ENCODE measurements around the gene SLC9B2. TPM values are rescaled to one million over a fixed set of nuclear protein-coding genes. Genes with fewer than 3 reads are reported as not detected.

Gene SLC9B2
- total and polyA plus RNA-seq, 2 experiments from 2014 or later, result 4.4 to 13.0 TPM

DNA sequence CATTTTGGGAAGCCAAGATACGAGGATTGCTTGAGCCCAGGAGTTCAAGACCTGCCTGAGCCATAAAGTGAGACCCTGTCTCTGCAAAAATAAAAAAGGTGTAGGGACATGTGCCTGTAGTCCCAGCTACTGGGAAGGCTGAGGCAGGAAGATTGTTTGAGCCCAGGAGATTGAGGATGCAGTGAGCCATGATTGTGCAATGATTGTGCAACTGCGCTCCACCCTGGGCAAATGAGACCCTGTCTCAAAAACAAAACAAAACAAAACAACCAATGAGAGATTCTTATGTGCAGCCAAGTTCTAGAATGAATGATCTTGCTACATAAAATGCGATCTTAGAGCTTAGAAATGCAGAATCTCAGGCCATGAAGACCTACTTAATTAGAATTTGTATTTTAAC lies 22.5 kb downstream of the SLC9B2 start (continued):
- TF ChIP-seq, protein P1, sequence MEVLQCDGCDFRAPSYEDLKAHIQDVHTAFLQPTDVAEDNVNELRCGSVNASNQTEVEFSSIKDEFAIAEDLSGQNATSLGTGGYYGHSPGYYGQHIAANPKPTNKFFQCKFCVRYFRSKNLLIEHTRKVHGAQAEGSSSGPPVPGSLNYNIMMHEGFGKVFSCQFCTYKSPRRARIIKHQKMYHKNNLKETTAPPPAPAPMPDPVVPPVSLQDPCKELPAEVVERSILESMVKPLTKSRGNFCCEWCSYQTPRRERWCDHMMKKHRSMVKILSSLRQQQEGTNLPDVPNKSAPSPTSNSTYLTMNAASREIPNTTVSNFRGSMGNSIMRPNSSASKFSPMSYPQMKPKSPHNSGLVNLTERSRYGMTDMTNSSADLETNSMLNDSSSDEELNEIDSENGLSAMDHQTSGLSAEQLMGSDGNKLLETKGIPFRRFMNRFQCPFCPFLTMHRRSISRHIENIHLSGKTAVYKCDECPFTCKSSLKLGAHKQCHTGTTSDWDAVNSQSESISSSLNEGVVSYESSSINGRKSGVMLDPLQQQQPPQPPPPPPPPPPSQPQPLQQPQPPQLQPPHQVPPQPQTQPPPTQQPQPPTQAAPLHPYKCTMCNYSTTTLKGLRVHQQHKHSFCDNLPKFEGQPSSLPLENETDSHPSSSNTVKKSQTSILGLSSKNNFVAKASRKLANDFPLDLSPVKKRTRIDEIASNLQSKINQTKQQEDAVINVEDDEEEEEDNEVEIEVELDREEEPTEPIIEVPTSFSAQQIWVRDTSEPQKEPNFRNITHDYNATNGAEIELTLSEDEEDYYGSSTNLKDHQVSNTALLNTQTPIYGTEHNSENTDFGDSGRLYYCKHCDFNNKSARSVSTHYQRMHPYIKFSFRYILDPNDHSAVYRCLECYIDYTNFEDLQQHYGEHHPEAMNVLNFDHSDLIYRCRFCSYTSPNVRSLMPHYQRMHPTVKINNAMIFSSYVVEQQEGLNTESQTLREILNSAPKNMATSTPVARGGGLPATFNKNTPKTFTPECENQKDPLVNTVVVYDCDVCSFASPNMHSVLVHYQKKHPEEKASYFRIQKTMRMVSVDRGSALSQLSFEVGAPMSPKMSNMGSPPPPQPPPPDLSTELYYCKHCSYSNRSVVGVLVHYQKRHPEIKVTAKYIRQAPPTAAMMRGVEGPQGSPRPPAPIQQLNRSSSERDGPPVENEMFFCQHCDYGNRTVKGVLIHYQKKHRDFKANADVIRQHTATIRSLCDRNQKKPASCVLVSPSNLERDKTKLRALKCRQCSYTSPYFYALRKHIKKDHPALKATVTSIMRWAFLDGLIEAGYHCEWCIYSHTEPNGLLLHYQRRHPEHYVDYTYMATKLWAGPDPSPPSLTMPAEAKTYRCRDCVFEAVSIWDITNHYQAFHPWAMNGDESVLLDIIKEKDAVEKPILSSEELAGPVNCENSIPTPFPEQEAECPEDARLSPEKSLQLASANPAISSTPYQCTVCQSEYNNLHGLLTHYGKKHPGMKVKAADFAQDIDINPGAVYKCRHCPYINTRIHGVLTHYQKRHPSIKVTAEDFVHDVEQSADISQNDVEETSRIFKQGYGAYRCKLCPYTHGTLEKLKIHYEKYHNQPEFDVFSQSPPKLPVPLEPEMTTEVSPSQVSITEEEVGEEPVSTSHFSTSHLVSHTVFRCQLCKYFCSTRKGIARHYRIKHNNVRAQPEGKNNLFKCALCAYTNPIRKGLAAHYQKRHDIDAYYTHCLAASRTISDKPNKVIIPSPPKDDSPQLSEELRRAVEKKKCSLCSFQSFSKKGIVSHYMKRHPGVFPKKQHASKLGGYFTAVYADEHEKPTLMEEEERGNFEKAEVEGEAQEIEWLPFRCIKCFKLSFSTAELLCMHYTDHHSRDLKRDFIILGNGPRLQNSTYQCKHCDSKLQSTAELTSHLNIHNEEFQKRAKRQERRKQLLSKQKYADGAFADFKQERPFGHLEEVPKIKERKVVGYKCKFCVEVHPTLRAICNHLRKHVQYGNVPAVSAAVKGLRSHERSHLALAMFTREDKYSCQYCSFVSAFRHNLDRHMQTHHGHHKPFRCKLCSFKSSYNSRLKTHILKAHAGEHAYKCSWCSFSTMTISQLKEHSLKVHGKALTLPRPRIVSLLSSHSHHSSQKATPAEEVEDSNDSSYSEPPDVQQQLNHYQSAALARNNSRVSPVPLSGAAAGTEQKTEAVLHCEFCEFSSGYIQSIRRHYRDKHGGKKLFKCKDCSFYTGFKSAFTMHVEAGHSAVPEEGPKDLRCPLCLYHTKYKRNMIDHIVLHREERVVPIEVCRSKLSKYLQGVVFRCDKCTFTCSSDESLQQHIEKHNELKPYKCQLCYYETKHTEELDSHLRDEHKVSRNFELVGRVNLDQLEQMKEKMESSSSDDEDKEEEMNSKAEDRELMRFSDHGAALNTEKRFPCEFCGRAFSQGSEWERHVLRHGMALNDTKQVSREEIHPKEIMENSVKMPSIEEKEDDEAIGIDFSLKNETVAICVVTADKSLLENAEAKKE (CRISPR knock-in tag; IDR thresholded peaks at IDR 0.05), result no peak
- TF ChIP-seq ZNF114 (CRISPR knock-in tag; IDR thresholded peaks at IDR 0.05) (no peak), STAT1 (IDR thresholded peaks at IDR 0.05; ENCODE audit: unreplicated experiment) (no peak), CREB1 (CRISPR knock-in tag; IDR thresholded peaks at IDR 0.05; ENCODE audit: low read depth) (no peak), ZNF331 (CRISPR knock-in tag; IDR thresholded peaks at IDR 0.05; ENCODE audit: low read depth) (no peak), NANOG (IDR thresholded peaks at IDR 0.05; ENCODE audit: borderline replicate concordance) (no peak), JUNB (IDR thresholded peaks at IDR 0.05; ENCODE audit: unreplicated experiment) (no peak), EZH2phosphoT487 (IDR thresholded peaks at IDR 0.05; ENCODE audit: unreplicated experiment) (no peak)
- TF ChIP-seq, protein P2, sequence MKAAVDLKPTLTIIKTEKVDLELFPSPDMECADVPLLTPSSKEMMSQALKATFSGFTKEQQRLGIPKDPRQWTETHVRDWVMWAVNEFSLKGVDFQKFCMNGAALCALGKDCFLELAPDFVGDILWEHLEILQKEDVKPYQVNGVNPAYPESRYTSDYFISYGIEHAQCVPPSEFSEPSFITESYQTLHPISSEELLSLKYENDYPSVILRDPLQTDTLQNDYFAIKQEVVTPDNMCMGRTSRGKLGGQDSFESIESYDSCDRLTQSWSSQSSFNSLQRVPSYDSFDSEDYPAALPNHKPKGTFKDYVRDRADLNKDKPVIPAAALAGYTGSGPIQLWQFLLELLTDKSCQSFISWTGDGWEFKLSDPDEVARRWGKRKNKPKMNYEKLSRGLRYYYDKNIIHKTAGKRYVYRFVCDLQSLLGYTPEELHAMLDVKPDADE (IDR thresholded peaks at IDR 0.05), result no peak

DNA sequence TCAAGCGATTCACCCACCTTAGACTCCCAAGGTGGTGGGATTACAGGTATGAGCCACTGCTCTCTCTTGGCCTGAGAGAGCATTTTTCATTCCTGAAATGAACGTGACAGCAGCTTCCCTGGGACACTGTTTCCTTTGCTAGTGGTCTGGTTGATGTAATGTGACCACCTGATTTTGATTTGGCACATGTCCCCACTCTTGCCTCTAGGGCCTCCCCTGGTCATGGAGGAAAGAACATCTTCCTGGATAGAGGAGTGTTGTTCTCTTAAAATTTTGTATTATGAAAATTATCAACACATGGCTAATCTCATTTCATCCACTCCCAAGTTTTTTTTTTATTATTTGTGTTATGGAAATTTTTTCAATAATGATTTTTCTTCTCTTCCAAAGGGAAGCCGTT lies 23.8 kb downstream of the SLC9B2 start:
- Mint-ChIP-seq H3K4me1 (no peaks in the 10 kb centered on the region), H3K4me3 (no peak overlapping the region), H3K27ac (no peak overlapping the region), H3K9me3 (no peaks in the 10 kb centered on the region), H3K36me3 (ENCODE audit: low read depth) (no peaks in the 10 kb centered on the region), H3K27me3 (ENCODE audit: insufficient read depth, low read depth, poor library complexity) (no peaks in the 10 kb centered on the region)
- Histone ChIP-seq H3K27ac (ENCODE audit: low read depth) (no peak overlapping the region), H3K4me3 (no peak overlapping the region), H3K4me2 (no peak overlapping the region), H3K36me3 (ENCODE audit: insufficient read depth) (no peaks in the 10 kb centered on the region), H2AFZ (no peak overlapping the region), H3K79me2 (replicated peaks; ENCODE audit: insufficient read depth) (no peaks in the 10 kb centered on the region), H3K4me1 (ENCODE audit: insufficient read depth) (no peaks in the 10 kb centered on the region), H3K27me3 (ENCODE audit: insufficient read depth) (no peaks in the 10 kb centered on the region), H4K20me1 (replicated peaks; ENCODE audit: insufficient read depth) (no peaks in the 10 kb centered on the region), H3F3A (replicated peaks; ENCODE audit: low read depth) (no peaks in the 10 kb centered on the region), H3K9me2 (ENCODE audit: insufficient read depth) (no peaks in the 10 kb centered on the region)
- ATAC-seq (no peak), DNase-seq (ENCODE audit: low spot score) (no peak)
- TF ChIP-seq, protein P3, sequence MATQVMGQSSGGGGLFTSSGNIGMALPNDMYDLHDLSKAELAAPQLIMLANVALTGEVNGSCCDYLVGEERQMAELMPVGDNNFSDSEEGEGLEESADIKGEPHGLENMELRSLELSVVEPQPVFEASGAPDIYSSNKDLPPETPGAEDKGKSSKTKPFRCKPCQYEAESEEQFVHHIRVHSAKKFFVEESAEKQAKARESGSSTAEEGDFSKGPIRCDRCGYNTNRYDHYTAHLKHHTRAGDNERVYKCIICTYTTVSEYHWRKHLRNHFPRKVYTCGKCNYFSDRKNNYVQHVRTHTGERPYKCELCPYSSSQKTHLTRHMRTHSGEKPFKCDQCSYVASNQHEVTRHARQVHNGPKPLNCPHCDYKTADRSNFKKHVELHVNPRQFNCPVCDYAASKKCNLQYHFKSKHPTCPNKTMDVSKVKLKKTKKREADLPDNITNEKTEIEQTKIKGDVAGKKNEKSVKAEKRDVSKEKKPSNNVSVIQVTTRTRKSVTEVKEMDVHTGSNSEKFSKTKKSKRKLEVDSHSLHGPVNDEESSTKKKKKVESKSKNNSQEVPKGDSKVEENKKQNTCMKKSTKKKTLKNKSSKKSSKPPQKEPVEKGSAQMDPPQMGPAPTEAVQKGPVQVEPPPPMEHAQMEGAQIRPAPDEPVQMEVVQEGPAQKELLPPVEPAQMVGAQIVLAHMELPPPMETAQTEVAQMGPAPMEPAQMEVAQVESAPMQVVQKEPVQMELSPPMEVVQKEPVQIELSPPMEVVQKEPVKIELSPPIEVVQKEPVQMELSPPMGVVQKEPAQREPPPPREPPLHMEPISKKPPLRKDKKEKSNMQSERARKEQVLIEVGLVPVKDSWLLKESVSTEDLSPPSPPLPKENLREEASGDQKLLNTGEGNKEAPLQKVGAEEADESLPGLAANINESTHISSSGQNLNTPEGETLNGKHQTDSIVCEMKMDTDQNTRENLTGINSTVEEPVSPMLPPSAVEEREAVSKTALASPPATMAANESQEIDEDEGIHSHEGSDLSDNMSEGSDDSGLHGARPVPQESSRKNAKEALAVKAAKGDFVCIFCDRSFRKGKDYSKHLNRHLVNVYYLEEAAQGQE (IDR thresholded peaks at IDR 0.05; ENCODE audit: unreplicated experiment), result no peak
- no peak for TF ChIP-seq EZH2 (IDR thresholded peaks at IDR 0.05; ENCODE audit: low read depth, unreplicated experiment)
- TF ChIP-seq JUNB (IDR thresholded peaks at IDR 0.05; ENCODE audit: unreplicated experiment), result no peak
- TF ChIP-seq ZNF331 (CRISPR knock-in tag; IDR thresholded peaks at IDR 0.05; ENCODE audit: low read depth), result no peak
- no peak for TF ChIP-seq STAT1 (IDR thresholded peaks at IDR 0.05; ENCODE audit: unreplicated experiment)
- no peak for TF ChIP-seq EZH2phosphoT487 (IDR thresholded peaks at IDR 0.05; ENCODE audit: unreplicated experiment)
- TF ChIP-seq CREB1 (CRISPR knock-in tag; IDR thresholded peaks at IDR 0.05; ENCODE audit: low read depth), result no peak
- TF ChIP-seq ZNF114 (CRISPR knock-in tag; IDR thresholded peaks at IDR 0.05), result no peak
- TF ChIP-seq POLR2AphosphoS5 (IDR thresholded peaks at IDR 0.05; ENCODE audit: low read depth), result no peak
